ENCODE data around the gene SEC24C.

Gene SEC24C

GRCh38 chr10:73818402-73818801 is 74.2 kb downstream of the SEC24C start:
- no peak overlapping the region for H3K27ac ChIP-seq (ENCODE audit: low read depth, low read length)

GRCh38 chr10:73819081-73819480 is 74.9 kb downstream of the SEC24C start:
- no peak overlapping the region for H3K27ac ChIP-seq (ENCODE audit: low read depth, low read length)
- TF ChIP-seq CTCF (IDR thresholded peaks at IDR 0.05; ENCODE audit: insufficient read depth, low read length, poor library complexity, severe bottlenecking), result no peak
- TF ChIP-seq EZH2phosphoT487 (conservative IDR thresholded peaks at IDR 0.05; ENCODE audit: low read length), result no peak
- no peaks in the 10 kb centered on the region for H3K27me3 ChIP-seq (ENCODE audit: low read length)
- no peaks in the 10 kb centered on the region for H3K79me2 ChIP-seq (ENCODE audit: insufficient read depth, low read length)
- no peak overlapping the region for H3K4me3 ChIP-seq (ENCODE audit: insufficient read depth, low read length, poor library complexity, severe bottlenecking)
- H3K4me2 ChIP-seq (ENCODE audit: low read depth, low read length, poor library complexity, severe bottlenecking), result no peak overlapping the region
- H4K20me1 ChIP-seq (ENCODE audit: low read depth, low read length), result no peaks in the 10 kb centered on the region
- H3K9me3 ChIP-seq (ENCODE audit: insufficient read depth, low read length), result no peaks in the 10 kb centered on the region
- H3K36me3 ChIP-seq (ENCODE audit: low read length), result no peaks in the 10 kb centered on the region
- no peak overlapping the region for H2AFZ ChIP-seq (ENCODE audit: low read depth, low read length, severe bottlenecking)
- no peak overlapping the region for H3K9ac ChIP-seq (ENCODE audit: low read length)
- H3K9me2 ChIP-seq (replicated peaks; ENCODE audit: insufficient read depth, low read length), result no peaks in the 10 kb centered on the region
- H3F3A ChIP-seq (ENCODE audit: insufficient read depth), result no peaks in the 10 kb centered on the region

More at GRCh38 chr10:73818402-73818801, 74.2 kb downstream of the SEC24C start:
- Histone ChIP-seq H3K4me2 (ENCODE audit: low read depth, low read length, poor library complexity, severe bottlenecking) (no peak overlapping the region), H3F3A (ENCODE audit: insufficient read depth) (no peaks in the 10 kb centered on the region), H3K9ac (ENCODE audit: low read length) (no peak overlapping the region), H3K9me2 (replicated peaks; ENCODE audit: insufficient read depth, low read length) (no peaks in the 10 kb centered on the region), H4K20me1 (ENCODE audit: low read depth, low read length) (no peaks in the 10 kb centered on the region), H3K9me3 (ENCODE audit: insufficient read depth, low read length) (no peaks in the 10 kb centered on the region), H2AFZ (ENCODE audit: low read depth, low read length, severe bottlenecking) (no peak overlapping the region), H3K79me2 (ENCODE audit: insufficient read depth, low read length) (no peaks in the 10 kb centered on the region), H3K4me3 (ENCODE audit: insufficient read depth, low read length, poor library complexity, severe bottlenecking) (no peak overlapping the region), H3K27me3 (ENCODE audit: low read length) (no peaks in the 10 kb centered on the region), H3K36me3 (ENCODE audit: low read length) (no peaks in the 10 kb centered on the region)
- TF ChIP-seq CTCF (IDR thresholded peaks at IDR 0.05; ENCODE audit: insufficient read depth, low read length, poor library complexity, severe bottlenecking), result no peak
- no peak for TF ChIP-seq EZH2phosphoT487 (conservative IDR thresholded peaks at IDR 0.05; ENCODE audit: low read length)

GRCh38 chr10:73819513-73820093 is 75.4 kb downstream of the SEC24C start:
- Histone ChIP-seq H3K9me2 (replicated peaks; ENCODE audit: insufficient read depth, low read length) (no peaks in the 10 kb centered on the region), H4K20me1 (ENCODE audit: low read depth, low read length) (no peaks in the 10 kb centered on the region), H3K4me2 (ENCODE audit: low read depth, low read length, poor library complexity, severe bottlenecking) (no peak overlapping the region), H3K9ac (ENCODE audit: low read length) (no peak overlapping the region), H3K79me2 (ENCODE audit: insufficient read depth, low read length) (no peaks in the 10 kb centered on the region), H2AFZ (ENCODE audit: low read depth, low read length, severe bottlenecking) (no peak overlapping the region), H3K27me3 (ENCODE audit: low read length) (no peaks in the 10 kb centered on the region), H3K36me3 (ENCODE audit: low read length) (no peaks in the 10 kb centered on the region), H3F3A (ENCODE audit: insufficient read depth) (no peaks in the 10 kb centered on the region), H3K9me3 (ENCODE audit: insufficient read depth, low read length) (no peaks in the 10 kb centered on the region), H3K27ac (ENCODE audit: low read depth, low read length) (no peak overlapping the region), H3K4me3 (ENCODE audit: insufficient read depth, low read length, poor library complexity, severe bottlenecking) (no peak overlapping the region)
- TF ChIP-seq EZH2phosphoT487 (conservative IDR thresholded peaks at IDR 0.05; ENCODE audit: low read length) (no peak), CTCF (IDR thresholded peaks at IDR 0.05; ENCODE audit: insufficient read depth, low read length, poor library complexity, severe bottlenecking) (no peak)

All from SU-DHL-6 (cell line).